HG03558 (cell line): Measurements from ENCODE around the gene PLCXD3.

Experiments used
- ATAC-seq: cut with Tn5 transposase; IDR thresholded peaks from one replicate; pipeline ENCODE4 v1.9.1; 2021; ENCODE audit warnings: moderate number of reproducible peaks; ENCODE audit not compliant: unreplicated experiment; ENCODE audit errors: extremely low read depth

The PLCXD3 gene, protein sequence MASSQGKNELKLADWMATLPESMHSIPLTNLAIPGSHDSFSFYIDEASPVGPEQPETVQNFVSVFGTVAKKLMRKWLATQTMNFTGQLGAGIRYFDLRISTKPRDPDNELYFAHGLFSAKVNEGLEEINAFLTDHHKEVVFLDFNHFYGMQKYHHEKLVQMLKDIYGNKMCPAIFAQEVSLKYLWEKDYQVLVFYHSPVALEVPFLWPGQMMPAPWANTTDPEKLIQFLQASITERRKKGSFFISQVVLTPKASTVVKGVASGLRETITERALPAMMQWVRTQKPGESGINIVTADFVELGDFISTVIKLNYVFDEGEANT

GRCh38 chr5:41510176-41510831, at the start of gene PLCXD3:
TSS of gene PLCXD3 (minus strand) at chr5:41510601. CDS start at chr5:41510526, 75 bp downstream.
- no peak for ATAC-seq

- ATAC-seq, result no peak
Observed at GRCh38 chr5:41559184-41559583, 48.8 kb upstream of the PLCXD3 start.

GRCh38 chr5:41558295-41558694, 47.9 kb upstream of the PLCXD3 start:
- ATAC-seq, result no peak

DNA sequence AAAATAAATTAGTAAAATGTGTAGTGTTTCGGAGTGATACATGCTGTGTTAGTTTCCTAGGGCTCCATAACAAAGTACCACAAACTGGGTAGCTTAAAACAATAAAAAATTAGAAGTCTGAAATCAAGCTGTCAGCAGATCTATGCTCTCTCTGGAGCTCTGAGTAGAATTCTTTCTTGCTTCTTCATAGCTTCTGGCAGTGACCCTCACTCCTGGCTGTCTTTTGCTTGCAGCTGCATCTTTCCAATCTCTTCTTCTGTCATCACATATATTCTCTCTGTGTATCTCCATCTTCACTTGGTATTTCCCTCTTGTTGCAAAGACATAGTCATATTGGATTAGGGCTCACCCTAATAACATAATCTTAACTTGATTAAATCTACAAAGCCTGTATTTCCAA, 37.6 kb upstream of the PLCXD3 start:
- ATAC-seq, result no peak

GRCh38 chr5:41542183-41542582, 31.8 kb upstream of the PLCXD3 start:
- no peak for ATAC-seq

DNA sequence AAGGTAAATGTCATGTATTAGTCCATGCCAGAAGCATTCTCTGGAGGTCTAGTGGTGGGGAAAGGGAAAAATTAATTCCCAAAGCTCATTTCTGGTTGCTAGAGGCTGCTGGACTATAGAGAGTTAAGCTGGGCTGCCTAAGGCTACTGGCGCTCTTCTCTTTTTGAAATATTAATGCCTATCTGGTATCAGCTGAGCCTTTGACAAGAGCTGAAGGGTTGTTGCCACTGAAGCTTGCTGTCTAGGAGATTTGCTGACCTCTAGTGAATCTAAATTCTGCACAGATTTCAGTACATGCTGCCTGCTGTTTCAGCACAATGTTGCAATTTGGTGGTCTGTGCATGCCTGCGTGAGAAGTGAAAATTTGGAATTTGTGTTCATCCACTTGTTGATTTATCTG, 29.1 kb upstream of the PLCXD3 start:
- no peak for ATAC-seq

DNA sequence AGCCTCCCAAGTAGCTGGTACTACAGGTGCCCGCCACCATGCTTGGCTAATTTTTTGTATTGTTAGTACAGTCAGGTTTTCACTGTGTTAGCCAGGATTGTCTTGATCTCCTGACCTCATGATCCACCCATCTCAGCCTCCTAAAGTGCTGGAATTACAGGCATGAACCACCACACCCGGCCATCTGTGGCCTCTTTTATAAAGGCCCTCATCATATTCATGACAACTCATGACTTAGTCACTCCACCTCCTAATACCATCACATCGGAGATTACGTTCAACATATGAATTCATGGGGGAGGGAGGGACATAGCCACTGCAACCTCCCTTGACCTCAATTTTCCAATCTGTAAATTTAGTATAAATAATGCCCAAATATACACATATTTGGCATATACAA, 27.2 kb upstream of the PLCXD3 start:
- no peak for ATAC-seq

- no peak for ATAC-seq
Observed at GRCh38 chr5:41532485-41532884, 22.1 kb upstream of the PLCXD3 start.

GRCh38 chr5:41527201-41527779, 16.9 kb upstream of the PLCXD3 start:
- no peak for ATAC-seq

- no peak for ATAC-seq
Observed at GRCh38 chr5:41526699-41527098, 16.3 kb upstream of the PLCXD3 start.

GRCh38 chr5:41524174-41524573, 13.8 kb upstream of the PLCXD3 start:
- ATAC-seq, result no peak

DNA sequence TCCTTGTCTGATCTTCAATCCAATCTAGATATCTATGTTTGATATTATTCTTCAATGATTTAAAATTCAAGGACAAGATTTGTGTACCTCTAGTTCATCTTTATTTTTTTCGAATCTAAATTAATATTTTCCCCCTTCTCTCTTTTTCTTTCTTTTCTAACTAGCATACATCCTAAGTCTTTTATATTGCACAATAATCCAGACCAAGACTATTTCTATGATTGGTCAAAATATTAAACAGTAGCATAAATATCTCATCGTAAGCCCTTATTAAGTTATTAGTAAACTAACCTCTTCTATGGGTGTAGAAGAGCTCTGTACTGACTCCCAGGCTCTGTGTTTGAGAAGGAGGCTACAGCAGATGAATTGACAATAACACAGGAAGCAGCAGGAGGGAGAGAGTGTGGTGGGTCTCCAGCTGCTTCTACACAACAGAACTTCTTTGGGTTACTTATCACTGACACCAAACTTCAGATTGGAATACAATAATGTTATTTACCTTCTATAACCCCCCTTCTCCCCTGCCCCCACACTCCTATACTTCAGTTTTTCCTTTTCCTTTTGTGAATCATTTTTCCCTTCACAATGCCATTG, 11.9 kb upstream of the PLCXD3 start:
- no peak for ATAC-seq

DNA sequence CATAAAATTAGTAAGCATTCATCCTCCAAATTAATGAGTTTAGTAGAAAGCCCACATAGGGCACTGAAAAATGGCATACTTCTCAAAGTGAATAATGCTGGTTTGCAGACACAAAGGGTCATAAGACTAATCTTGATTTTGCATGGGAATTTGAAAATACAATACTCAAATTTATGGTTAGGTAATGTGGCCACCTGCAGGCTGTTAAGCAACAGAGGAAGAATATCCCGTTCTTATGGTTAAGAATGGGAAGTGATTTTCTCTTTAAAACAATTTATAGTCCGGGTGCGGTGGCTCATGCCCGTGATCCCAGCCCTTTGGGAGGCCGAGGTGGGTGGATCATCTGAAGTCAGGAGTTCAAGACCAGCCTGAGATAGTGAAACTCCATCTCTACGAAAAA, 9.4 kb upstream of the PLCXD3 start:
- ATAC-seq, result no peak

GRCh38 chr5:41517909-41518308, 7.5 kb upstream of the PLCXD3 start:
- ATAC-seq, result no peak

- no peak for ATAC-seq
Observed at GRCh38 chr5:41511241-41511640, 840 bp upstream of the PLCXD3 start.

- ATAC-seq, result no peak
Observed at GRCh38 chr5:41509399-41510175, 814 bp downstream of the PLCXD3 start.

- ATAC-seq, result no peak
Observed at GRCh38 chr5:41508696-41509398, 1.6 kb downstream of the PLCXD3 start.

DNA sequence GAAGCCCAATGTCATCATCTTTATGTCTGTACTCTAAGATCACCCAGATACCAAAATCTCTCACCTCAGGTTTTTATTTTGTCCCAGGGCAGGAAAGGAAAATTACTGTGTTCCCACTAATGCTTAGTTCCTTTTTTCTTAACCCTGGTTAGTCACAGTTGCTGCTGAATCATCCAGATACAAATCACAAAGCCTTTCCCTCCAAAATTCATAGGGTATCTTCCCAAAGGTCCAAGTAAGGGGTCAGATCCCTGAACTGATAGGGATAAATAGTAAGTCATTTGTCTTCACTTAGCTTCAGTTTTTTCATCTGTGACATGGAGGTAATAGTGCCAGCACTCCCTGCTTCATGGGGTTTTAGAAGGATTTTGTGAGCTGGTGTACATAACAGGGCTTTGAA, 2.2 kb downstream of the PLCXD3 start:
- no peak for ATAC-seq

DNA sequence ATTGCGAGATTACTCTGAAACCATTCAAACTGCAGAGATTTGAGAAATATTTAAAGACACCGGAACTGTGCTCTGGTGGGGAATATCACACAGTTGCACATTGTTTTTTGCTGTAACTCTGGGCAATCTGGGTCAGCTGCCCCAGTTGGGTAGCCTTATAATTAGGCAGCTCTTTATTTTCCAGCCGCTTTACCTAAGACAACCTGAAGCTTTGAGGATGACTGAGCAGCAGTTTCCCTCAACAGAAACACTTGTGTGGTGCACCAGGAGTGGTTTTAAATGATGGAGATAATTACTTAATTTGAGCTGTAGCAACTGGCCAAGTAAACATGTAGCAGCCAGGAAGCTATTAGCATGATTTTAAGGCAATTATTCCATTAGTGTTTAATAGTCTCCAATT, 2.9 kb downstream of the PLCXD3 start:
- no peak for ATAC-seq

DNA sequence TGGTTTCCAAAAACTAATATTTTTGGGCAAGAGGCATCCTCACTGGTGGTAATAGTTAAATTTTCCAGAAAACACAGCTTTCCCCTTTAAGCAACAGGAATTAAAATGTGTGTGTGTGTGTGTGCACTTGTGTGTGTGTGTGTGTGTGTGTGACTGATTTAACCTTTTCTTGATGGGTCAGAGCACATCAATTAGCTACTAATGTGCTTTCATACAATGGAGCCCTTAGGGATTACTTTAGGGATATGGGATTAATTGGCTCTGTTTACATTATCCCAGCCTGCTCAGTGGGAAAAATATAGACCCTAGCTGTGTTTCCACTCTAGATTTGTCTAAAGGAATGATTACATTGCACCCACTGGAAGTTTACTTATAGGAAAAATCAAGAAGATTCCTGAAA, 6.5 kb downstream of the PLCXD3 start:
- ATAC-seq, result no peak
